GM21723 (cell line): ENCODE results near the gene SFPQ.
"Not testable (repeated sequence)": the region's sequence is repeated elsewhere in the genome, so short reads cannot be mapped to it uniquely, and the experiment has no call there.

ENCODE experiments used
- ATAC-seq: cut with Tn5 transposase; IDR thresholded peaks from one replicate; pipeline ENCODE4 v1.9.1; 2021; ENCODE audit warnings: mild to moderate bottlenecking, moderate library complexity; ENCODE audit not compliant: unreplicated experiment

The SFPQ gene

DNA sequence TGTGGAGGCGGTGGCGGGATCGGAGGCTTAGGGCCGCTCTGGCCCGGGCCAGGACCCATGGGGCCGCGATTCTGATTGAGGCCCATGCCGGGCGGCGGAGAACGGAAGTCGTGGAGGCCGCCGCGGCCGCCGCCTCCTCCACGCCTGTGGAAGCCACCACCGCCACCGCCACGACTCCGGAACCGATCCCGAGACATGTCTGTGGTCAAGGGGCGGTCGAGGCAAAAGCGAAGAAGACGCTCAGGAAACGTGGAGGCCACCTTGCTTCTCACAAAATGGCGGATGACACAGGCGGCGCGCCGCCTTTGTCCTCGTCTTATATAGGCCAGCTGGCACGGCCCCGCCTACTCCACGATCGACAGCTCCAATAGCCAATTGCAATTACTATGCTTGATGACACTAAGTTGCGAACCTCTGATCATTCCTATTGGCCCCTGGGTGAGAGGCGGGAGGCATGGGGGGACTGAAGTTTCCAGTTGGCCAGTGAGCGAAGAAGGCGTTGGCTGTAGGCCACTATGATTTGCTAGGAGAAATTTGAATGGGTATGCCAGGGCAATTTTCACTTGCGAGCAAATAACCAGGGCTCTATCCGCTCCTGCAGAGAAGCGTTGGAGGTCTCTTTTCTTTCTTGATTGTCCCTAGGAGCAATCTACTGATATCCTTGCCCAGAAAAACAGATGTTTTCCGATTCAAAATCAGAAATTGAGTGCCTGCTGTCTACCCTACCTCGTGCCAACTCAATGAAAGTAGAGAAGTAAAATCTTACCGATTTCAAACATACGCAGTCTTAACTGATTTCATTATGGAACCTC, at the start of gene SFPQ:
SFPQ (minus strand) TSS at position 293 of the 812 bp plus-strand sequence; CDS start at position 197, 96 bp downstream.
- ATAC-seq: peak; percentile 87

DNA sequence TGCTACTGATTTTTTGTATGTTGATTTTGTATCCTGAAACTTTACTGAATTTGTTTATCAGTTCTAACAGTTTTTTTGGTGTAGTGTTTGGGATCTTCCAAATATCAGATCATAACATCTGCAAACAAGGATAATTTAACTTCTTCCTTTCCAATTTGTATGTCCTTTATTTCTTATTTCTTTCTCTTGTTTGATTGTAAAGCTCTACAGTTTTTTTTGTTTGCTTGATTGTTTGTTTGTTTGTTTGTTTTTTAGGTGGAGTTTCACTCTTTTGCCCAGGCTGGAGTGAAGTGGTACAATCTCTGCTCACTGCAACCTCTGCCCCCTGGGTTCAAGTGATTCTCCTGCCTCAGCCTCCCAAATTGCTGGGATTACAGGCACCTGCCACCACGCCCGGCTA, 43.8 kb upstream of the SFPQ start:
- ATAC-seq: not testable (repeated sequence)

DNA sequence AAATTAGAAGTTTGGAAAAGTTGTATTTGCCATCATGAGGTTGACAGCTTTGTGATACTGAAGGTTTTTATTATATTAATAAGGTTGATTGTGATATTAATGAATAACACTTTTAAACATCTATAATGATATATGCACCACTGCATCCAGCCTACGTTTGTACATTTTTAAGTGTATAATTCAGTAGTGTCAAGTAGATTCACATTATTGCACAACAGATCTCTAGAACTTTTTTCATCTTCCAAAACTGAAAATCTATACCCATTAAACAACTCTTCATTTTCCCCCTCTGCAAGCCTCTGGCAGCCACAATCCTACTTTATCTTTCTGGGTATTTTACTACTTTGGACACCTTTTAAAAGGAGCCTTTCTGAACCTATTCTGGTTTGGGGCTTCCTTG, 38.3 kb upstream of the SFPQ start:
- no peak for ATAC-seq

DNA sequence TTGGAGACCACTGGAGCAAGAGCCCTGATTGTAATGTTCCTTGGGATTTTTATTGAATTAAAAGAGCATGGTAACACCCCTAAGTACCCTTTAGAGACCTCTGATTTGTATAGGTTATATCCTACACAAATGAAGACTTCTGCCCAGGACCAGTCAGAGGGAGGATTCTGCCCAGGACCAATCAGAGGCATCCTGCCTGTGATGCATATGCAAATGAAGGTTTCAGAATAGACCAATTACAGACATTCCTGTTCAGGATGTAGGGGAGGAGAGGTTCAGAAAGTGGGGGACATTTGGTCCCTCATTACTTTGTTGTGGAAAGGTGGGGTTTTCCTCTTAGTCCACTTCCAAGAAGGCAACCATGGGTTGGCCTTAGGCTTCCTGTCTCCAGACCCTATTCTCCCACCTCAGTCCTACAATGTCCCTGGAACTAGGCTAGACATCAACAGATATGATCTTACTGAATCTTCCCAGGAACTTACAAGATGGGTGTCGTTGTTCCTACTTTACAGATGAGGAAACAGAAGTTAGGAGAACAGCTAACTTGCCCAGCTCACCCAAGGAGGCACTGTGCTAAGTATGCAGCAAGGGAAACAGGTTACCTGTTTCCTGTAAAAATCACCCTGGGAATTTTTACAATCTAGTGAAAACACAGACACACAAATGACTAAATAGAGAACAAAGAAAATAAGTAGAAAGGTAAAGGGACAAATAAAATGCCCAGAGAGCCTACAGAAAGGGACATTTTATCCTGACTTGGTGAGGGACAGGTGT, 36.8 kb upstream of the SFPQ start:
- no peak for ATAC-seq

DNA sequence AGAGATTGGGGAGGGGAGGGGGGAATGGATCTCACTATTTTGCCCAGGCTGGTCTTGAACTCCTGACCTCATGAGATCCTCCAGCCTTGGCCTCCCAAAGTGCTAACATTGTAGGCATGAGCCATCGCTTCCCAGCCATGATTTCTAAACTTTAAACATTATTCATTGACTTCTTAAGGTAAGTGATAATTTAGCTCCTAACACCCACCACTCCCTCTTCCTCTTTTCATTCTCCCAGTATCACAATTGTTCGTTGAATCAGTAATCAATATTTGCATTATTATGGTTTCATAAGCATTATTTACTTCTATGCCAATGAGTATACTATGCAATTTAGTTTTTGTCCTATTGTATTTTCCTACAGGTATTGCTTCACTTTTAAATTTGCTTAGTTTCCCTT, 33.6 kb upstream of the SFPQ start:
- no peak for ATAC-seq

DNA sequence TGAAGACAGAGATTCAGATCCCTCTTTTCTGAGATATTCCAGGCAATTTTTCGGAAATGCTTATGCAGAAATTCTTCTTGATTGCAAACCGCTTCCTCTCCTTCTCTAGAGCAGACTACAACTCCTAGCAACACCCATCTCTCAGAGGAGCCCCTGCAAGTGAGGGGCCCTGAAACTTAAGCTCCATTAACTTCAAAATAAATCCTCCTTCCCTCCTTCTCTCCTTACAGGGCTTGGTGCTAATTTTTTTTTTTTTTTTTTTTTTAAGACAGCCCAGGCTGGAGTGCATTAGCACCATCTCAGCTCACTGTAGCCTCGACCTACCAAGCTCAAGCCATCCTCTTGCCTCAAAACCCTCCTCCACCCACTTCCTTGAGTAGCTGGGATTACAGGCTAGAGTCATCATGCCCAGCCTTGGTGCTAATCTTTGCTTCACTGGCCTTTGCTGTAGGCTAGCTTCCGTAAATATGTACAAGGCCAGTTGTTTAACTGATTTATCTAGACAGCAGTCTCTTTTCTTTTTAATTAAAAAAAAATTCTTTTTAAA, 30.2 kb upstream of the SFPQ start:
- ATAC-seq: no peak

DNA sequence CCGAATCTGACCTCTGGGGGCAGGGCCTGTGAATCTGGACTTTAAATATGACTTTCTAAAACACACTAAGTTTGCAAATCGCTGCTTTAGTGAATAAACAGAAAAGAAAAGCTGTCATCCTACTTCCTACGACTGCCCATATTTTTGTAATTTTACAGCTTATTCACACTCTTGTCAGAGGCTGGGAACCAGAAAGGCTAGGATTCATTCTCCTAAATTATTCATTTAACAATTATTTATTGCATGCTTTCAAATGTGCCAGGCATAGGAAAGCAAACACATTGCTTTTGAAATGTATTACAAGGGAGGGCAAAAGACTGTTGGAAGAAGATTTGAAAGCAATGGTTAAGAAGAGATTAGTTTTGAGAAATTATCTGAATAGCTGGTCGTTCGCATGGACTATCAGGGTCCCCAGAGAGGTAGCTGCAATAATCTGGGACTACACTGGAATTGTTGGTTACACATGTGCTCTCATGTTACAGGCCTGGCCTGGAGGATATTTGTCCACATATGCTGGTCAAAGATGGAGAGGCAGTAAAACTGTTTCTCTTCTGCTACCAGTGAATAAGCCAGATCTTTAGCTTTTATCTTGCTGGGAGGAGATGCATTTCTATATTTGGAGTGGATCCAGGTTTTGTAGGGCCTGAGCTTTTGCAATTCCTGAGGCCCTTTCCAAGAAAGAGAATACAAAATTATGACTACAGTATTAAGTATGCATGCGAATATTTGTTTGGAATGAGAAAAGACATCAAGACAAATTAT, 29.6 kb upstream of the SFPQ start:
- no peak for ATAC-seq

DNA sequence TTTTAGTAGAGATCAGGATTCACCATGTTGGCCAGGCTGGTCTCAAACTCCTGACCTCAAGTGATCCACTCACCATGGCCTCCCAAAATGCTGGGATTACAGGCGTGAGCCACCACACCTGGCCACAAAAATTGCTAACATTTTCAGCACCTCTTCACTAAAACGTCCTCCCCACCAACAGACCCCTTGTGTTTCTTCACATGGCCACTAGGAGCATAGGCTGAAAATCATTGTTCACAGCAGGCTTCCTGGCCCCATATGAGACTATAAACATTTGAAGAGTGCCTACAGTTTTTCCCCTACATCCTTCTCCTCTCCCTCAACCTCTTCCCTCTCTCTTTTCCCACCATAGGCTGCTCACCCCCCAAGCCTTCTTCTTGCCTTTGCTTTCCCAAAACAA, 28.0 kb upstream of the SFPQ start:
- ATAC-seq: no peak

DNA sequence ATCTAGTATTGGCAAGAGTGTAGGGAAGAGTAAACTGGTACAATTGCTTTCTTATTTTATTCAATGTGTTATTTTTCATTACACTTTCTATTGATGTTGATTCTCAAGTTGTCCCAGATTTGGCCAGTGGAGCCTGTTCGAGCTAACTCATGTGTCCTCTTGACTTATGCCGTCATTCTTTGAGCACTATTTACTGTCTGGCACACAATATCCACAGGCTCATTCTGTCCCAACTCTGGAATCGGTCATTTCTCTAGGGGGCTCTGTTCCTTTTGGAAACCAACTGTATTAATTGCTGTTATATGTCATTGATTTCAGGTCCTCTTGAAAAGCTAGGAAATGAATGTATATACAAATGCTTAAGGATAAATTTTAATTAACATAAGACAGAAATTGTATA, 22.4 kb upstream of the SFPQ start:
- ATAC-seq: no peak

DNA sequence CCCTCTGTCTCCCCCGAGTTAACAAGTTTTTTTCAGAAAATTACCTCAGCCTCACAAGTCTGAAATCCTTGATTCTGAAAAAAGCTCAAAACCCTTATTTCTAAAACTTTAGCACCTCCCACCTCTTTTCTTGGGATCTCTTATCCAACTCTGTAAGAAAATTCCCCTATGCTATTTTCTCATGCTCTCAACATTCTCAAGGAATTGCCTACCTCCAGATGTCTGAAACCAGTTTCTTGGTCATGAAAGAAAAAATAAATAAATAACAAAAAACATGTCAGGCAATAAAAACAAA, 18.1 kb upstream of the SFPQ start:
- no peak for ATAC-seq

DNA sequence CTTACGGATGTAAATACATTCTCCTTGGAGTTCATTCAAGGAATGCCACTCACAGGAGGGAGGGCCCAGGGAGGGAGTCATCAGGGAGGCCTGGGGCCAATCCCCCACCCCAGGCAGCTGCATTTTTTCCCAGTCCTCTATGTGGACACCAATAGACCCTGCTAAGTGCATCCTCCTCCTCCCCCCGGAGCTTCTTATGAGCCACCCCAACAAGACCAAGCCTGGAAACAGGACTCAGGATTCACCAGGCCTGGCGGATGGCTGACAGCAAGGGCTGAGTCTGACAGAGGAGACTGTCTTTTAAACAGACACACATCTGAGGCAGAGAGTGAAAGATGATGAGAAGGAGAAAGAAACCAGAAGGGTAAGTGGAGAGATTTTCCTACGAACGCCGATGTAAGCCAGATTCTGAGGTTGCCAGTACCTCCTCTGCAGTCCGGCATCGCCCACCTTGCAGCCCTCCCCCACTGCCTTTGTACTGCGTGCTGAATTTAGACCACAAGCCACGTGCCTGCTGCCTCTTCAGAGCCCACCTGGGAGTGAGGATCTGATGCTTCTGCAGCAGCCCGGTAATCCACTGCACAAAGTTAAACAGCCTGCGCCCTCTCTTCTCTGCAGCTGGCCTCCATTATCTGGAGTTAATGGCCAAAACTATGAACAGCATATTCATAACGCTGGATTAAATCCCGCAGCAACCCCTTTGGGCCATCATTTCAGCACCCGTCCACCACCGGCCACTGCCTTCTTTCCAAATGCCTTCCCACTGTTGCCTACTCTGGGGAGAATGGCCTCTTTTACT, 17.6 kb upstream of the SFPQ start:
- no peak for ATAC-seq

DNA sequence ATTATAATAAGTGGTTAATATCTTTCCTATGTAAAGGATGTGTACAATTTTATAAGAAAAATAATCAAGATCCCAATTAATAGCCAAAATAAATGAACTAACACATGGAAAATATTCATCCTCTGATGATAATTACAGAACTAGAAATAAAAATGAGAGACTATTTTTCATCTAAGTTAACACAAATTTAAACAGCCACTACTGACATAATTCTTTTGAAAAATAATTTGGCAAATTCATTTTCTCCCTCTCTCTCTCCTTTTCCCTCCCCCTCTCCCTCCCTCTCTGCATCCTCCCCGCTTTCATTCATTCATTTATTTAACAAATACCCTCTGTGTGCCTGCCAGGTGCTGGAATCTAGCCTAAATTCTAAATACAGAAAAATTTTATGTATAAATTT, 10.3 kb upstream of the SFPQ start:
- ATAC-seq: no peak

DNA sequence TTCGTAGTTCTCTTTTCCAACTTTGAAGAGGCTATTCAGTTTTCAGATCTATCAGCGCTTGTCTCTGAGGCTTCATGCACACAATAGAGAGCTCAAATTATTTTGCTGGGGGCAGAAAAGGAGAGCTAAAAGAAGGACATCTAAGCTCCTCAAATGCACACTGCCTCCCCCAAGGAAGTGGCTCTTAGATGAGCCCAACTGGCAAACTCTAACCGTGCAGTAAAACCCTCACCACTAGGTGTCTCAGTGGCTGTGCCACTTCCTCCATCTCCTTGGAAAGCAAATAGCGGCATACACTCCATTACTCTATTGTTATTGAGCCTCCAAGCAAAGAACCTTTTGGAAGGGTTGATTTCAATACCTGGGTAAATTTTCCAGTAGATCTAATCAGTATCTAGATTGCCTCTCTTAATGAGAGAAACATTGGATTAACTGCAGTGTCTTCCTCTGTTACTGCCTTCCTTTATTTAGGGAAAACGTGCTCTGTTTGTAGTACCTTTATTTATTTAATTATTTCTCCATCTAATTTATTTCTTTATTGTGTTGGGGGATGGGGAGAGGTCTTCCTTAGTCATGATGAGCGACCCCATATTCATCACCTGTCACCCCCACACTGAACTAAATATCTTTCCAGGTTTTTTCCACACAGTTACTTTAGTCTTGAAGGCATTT, 9.2 kb upstream of the SFPQ start:
- ATAC-seq: no peak

- ATAC-seq: no peak
Measured at GRCh38 chr1:35201631-35202030, 8.7 kb upstream of the SFPQ start.

DNA sequence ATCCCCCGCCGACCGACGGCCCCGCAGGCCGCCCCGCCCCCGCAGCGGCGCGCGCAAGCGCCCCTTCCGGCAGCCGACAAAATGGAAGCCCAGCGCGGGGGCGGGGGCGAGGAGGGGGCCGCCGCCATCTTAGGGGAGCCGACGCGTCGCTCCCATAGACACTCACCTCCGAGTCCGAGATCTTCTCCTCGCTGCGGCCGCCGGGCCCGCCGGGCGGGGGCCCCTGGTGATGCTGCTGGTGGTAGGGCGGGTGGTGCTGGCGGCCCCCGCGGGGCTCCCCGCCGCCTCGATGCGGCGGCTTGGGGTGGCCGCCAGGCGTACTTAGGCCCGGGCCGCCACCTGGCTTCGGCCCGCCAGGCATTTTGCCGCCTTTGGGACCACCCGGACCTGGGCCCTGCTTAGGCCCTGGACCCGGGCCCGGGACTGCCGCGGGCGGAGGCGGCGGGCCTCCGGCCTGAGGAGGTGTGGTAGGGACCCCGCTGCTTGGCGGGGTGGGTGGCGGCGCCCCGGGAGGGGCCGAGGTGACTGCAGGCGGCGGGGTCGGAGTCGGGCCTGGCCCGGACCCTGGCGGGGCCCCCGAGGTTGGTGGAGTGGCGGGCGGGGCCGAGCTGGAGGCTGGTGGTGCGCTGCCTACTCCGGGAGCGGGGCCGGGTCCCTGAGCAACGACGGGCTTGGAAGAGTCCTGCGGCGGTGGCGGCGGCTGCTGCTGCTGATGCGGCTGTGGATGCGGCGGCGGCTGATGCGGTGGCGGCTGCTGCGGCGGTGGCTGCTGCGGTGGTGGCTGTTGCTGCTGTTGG, 691 bp downstream of the SFPQ start:
- peak; percentile 45 for ATAC-seq

DNA sequence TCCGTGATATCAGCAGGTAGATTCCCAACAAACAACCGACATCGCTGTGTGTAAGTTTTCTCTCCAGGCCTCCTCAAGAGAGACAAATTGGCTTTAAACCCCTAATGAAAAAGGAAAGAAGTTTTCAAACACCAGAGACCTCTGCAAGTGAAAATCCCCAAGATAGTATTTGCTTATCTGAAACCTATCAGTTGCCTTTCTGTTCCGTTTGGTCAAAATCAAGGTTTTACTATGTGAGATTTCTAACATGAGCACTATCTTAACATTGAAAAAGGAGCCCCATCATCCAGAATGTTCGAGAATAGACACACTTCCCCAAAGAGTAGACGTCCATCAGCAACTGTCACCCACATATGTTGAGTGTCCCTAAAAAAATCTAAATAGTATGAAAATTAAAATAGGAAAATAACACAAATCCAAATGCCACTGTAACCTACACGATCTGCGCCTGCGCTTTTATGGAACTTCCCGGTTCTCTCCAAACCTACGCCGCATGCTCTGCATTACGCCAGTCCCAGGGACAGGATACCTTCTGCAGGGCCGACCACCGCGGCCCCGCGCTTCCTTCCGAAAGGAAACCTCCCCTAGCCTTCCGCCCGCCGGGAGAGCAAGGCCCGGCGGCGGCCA, 1.4 kb downstream of the SFPQ start:
- no peak for ATAC-seq

DNA sequence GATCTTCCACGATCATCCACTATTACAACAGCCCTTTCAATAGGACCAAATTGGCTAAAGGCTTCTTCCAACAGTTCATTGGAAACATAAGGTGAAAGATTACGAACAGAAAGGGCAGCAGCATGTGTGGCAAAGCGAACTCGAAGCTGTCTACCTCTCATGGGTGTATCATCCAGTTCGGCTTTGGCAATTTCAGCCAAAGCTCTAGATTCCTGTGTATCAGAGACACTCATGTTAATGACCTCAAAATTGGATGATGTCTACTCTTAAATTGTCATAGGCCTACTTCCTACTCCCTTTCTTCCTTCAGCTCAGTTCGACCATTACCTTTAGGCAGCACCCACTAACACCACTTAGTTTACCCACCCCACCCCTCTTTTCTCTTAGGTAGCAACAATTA, 2.2 kb downstream of the SFPQ start:
- ATAC-seq: no peak

DNA sequence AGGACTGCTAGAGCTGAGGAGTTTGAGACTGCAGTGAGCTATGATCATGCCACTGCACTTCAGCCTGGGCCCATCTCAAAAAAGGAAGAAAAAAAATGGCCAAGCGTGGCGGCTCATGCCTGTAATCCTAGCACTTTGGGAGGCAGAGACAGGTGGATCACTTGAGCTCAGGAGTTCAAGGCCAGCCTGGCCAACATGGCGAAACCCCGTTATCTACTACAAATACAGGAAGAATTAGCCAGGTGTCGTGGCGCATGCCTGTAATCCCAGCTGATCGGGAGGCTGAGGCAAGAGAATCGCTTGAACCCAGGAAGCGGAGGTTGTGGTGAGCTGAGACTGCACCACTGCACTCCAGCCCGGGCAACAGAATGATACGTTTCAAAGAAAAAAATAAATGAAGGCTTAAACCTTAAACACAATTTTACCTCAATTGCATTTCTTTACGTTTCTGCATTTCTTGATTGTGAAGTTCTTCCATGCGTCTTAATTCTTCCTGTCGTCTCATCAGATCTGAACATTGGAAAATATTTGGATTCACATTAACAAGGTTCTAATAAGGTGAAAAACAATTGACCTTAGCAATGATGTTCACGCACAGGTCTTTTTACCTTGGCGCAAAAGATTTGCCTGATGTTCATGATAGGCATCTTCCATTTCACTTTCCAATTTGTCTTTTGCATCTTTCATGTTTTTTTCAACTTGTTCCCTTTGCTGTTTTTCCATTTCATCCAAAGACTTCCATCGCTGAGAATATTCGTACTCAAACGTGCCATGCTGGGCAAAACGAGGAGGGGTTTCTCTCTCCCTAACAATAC, 4.2 kb downstream of the SFPQ start:
- no peak for ATAC-seq
